IMR-90 (cell line): Measurements from ENCODE around the gene ASB11. TPM values are rescaled to one million over a fixed set of nuclear protein-coding genes. Genes with fewer than 3 reads are reported as not detected.

Source experiments
- ATAC-seq: fragments of 200-7000 bp; cut with Tn5 transposase; 2 replicates; pipeline ENCODE4 v1.9.1; 2020; ENCODE audit warnings: low read depth, mild to moderate bottlenecking, moderate library complexity
- BruUV-seq: library from RNA; stranded (reverse); fragments of 400-500 nt; replicated peaks from 2 replicates; lab custom pipeline; 2021; lab: Mats Ljungman, UMichigan
- CTCF ChIA-PET: fragments of 300-600 bp; formaldehyde crosslinking; extraction: SDS; loops from one replicate; lab custom pipeline; 2021; ENCODE audit warnings: antibody characterized with exemption; lab: Yijun Ruan, JAX
- POLR2A ChIA-PET: fragments of 300-600 bp; sonication (Branson Sonifier 250); formaldehyde crosslinking; loops from one replicate; lab custom pipeline; 2022; ENCODE audit warnings: antibody characterized with exemption; ENCODE audit not compliant: unreplicated experiment; lab: Charles Lee
- DNase-seq: peaks from one replicate; pipeline ENCODE4 v3.0.0; 2013
- H2AFZ ChIP-seq: replicated peaks from 2 replicates; pipeline ENCODE3; 2013; ENCODE audit warnings: low read length, mild to moderate bottlenecking; ENCODE audit not compliant: poor library complexity
- H2AK5ac ChIP-seq: 2 replicates; pipeline ENCODE4 v1.6.1; 2013; ENCODE audit warnings: low read depth, low read length, inconsistent platforms
- H2AK9ac ChIP-seq: replicated peaks from 2 replicates; pipeline ENCODE3; 2013; ENCODE audit warnings: mild to moderate bottlenecking, low read depth, low read length, moderate library complexity; ENCODE audit not compliant: poor library complexity
- H2BK120ac ChIP-seq: 2 replicates; pipeline ENCODE4 v1.6.1; 2013; ENCODE audit warnings: low read depth, low read length, inconsistent platforms
- H2BK15ac ChIP-seq: 3 replicates; pipeline ENCODE4 v1.6.1; 2013; ENCODE audit warnings: low read depth, low read length, inconsistent platforms
- H2BK20ac ChIP-seq: 2 replicates; pipeline ENCODE4 v1.6.1; 2013; ENCODE audit warnings: low read depth, mild to moderate bottlenecking, inconsistent platforms, low read length, moderate library complexity
- H2BK5ac ChIP-seq: 2 replicates; pipeline ENCODE4 v1.6.1; 2013; ENCODE audit warnings: mild to moderate bottlenecking, low read depth, low read length, inconsistent platforms; ENCODE audit not compliant: poor library complexity, severe bottlenecking
- H3K14ac ChIP-seq: replicated peaks from 2 replicates; pipeline ENCODE4 v1.6.1; 2013; ENCODE audit warnings: low read depth, low read length, inconsistent platforms
- H3K18ac ChIP-seq: 2 replicates; pipeline ENCODE4 v1.6.1; 2013; ENCODE audit warnings: low read depth, low read length, control low read depth
- H3K23ac ChIP-seq: 2 replicates; pipeline ENCODE4 v1.6.1; 2013; ENCODE audit warnings: low read depth, low read length, inconsistent platforms
- H3K27ac ChIP-seq: 2 replicates; pipeline ENCODE4 v1.5.1; 2013; ENCODE audit warnings: mild to moderate bottlenecking, control low read depth, low read length; ENCODE audit not compliant: insufficient read depth
- H3K27me3 ChIP-seq: 2 replicates; pipeline ENCODE4 v1.6.1; 2013; ENCODE audit warnings: low read length; ENCODE audit not compliant: control insufficient read depth, insufficient read depth
- H3K36me3 ChIP-seq: 2 replicates; pipeline ENCODE4 v1.6.1; 2013; ENCODE audit warnings: low read length, mixed read lengths; ENCODE audit not compliant: control insufficient read depth, insufficient read depth
- H3K4ac ChIP-seq: 2 replicates; pipeline ENCODE4 v1.6.1; 2013; ENCODE audit warnings: low read depth, low read length, inconsistent platforms
- H3K4me1 ChIP-seq: 2 replicates; pipeline ENCODE4 v1.6.1; 2013; ENCODE audit warnings: low read length, mixed read lengths; ENCODE audit not compliant: control insufficient read depth, insufficient read depth
- H3K4me2 ChIP-seq: 2 replicates; pipeline ENCODE4 v1.6.1; 2013; ENCODE audit warnings: low read depth, mild to moderate bottlenecking, control low read depth, low read length, moderate library complexity
- H3K4me3 ChIP-seq: 2 replicates; pipeline ENCODE4 v1.5.1; 2013; ENCODE audit warnings: low read depth, mild to moderate bottlenecking, control low read depth, low read length, moderate library complexity; ENCODE audit not compliant: insufficient read depth
- H3K56ac ChIP-seq: 2 replicates; pipeline ENCODE4 v1.6.1; 2013; ENCODE audit warnings: low read length, inconsistent platforms; ENCODE audit not compliant: insufficient read depth; ENCODE audit errors: extremely low read depth
- H3K79me1 ChIP-seq, 2 experiments: 2 replicates each; pipeline ENCODE4 v1.6.1; 2013; ENCODE audit warnings: low read length in 2 of 2, inconsistent platforms in 1 of 2, low read depth in 1 of 2
- H3K9ac ChIP-seq: 2 replicates; pipeline ENCODE4 v1.6.1; 2013; ENCODE audit warnings: low read depth, low read length, control low read depth
- H3K9me1 ChIP-seq: 2 replicates; pipeline ENCODE4 v1.6.1; 2013; ENCODE audit warnings: low read length, inconsistent platforms; ENCODE audit not compliant: insufficient read depth
- H3K9me3 ChIP-seq: 2 replicates; pipeline ENCODE4 v1.6.1; 2013; ENCODE audit warnings: low read length; ENCODE audit not compliant: control insufficient read depth, insufficient read depth
- H4K20me1 ChIP-seq: 2 replicates; pipeline ENCODE4 v1.6.1; 2013; ENCODE audit warnings: low read length, inconsistent platforms; ENCODE audit not compliant: insufficient read depth
- H4K5ac ChIP-seq: 2 replicates; pipeline ENCODE4 v1.6.1; 2013; ENCODE audit warnings: mild to moderate bottlenecking, low read depth, low read length, control low read depth
- H4K8ac ChIP-seq, 2 experiments: 2 replicates each; pipeline ENCODE4 v1.6.1; 2013; ENCODE audit warnings: low read depth in 2 of 2, low read length in 2 of 2, control low read depth in 1 of 2, inconsistent platforms in 1 of 2
- H4K91ac ChIP-seq: 2 replicates; pipeline ENCODE4 v1.6.1; 2013; ENCODE audit warnings: low read depth, low read length, inconsistent platforms; ENCODE audit not compliant: insufficient read depth
- BHLHE40 ChIP-seq: fragments of 150-350 bp; IDR thresholded peaks from 2 replicates; pipeline ENCODE4 v1.6.1; 2016; ENCODE audit warnings: mild to moderate bottlenecking, low read depth, low read length
- CEBPB ChIP-seq: IDR thresholded peaks from 2 replicates; pipeline ENCODE4 v1.6.1; 2012; ENCODE audit warnings: low read depth, low read length, improper control_type of control experiment
- CHD1 ChIP-seq: IDR thresholded peaks from 2 replicates; pipeline ENCODE4 v1.6.1; 2012; ENCODE audit warnings: low read depth, low read length, improper control_type of control experiment
- CTCF ChIP-seq: conservative IDR thresholded peaks from 2 replicates; pipeline ENCODE4 v1.5.1; 2012; ENCODE audit warnings: mild to moderate bottlenecking, low read depth, low read length, improper control_type of control experiment
- MAFK ChIP-seq: IDR thresholded peaks from 2 replicates; pipeline ENCODE4 v1.6.1; 2012; ENCODE audit warnings: low read depth, low read length, improper control_type of control experiment
- POLR2A ChIP-seq: IDR thresholded peaks from 2 replicates; pipeline ENCODE4 v1.6.1; 2012; ENCODE audit warnings: mild to moderate bottlenecking, low read depth, low read length
- SMC3 ChIP-seq: fragments of 150-350 bp; IDR thresholded peaks from 2 replicates; pipeline ENCODE4 v1.6.1; 2016; ENCODE audit warnings: low read depth, mild to moderate bottlenecking, antibody characterized with exemption, low read length, moderate library complexity
- USF2 ChIP-seq: fragments of 150-350 bp; IDR thresholded peaks from 2 replicates; pipeline ENCODE4 v1.6.1; 2017; ENCODE audit warnings: mild to moderate bottlenecking, antibody characterized with exemption, low read length, low read depth
- WGBS, 2 experiments: methylation state at CpG; one replicate each; pipeline versions ENCODE4 v1.1.5 to v1.1.7; 2013; ENCODE audit warnings: missing lambda C conversion rate in 2 of 2; ENCODE audit not compliant: insufficient read length in 1 of 2; ENCODE audit errors: extremely low coverage in 2 of 2; 5-methylcytosine and 5-hydroxymethylcytosine counted together
- dilution Hi-C: fragments of 300-500 bp; cut with HindIII; formaldehyde crosslinking; loops from one replicate; pipeline ENCODE4 v1.14.3; 2018; ENCODE audit warnings: low sequenced_read_pairs; ENCODE audit not compliant: unreplicated experiment
- in situ Hi-C: fragments of 300-500 bp; cut with MboI; formaldehyde crosslinking; loops from 3 replicates; pipeline ENCODE4 v1.14.3; 2019; ENCODE audit warnings: low sequenced_read_pairs, inconsistent platforms, mixed read lengths
- intact Hi-C: fragments of 100-400 bp; cut with micrococcal nuclease; formaldehyde crosslinking; loops from 2 replicates; pipeline ENCODE4 v1.10.0; 2022
- polyA plus RNA-seq, 3 experiments: library from polyadenylated mRNA; depleted of rRNA; stranded (reverse); fragments of >200 nt; gene quantifications; 2 replicates each; pipeline ENCODE4 v1.2.3, GENCODE V29; 2012; ENCODE audit warnings: low replicate concordance in 1 of 3
- total RNA-seq: library from RNA; depleted of rRNA; stranded (reverse); fragments of >200 nt; gene quantifications from 2 replicates; pipeline ENCODE4 v1.2.3, GENCODE V29; 2012

Gene ASB11
- total and polyA plus RNA-seq, 2 of the 4 experiments (the other 2 are of a cell fraction) = not detected

GRCh38 chrX:15235001-15235400 lies 80.4 kb downstream of the ASB11 start:
- Histone ChIP-seq H2BK20ac (no peak overlapping the region), H4K20me1 (no peaks in the 10 kb centered on the region), H3K27ac (no peak overlapping the region), H3K4me2 (no peak overlapping the region), H3K36me3 (no peaks in the 10 kb centered on the region), H2AK5ac (no peak overlapping the region), H3K18ac (no peak overlapping the region), H2AFZ (no peak overlapping the region), H2AK9ac (no peak overlapping the region), H4K5ac (no peak overlapping the region), H3K79me1 (no peaks in the 10 kb centered on the region), H2BK5ac (no peak overlapping the region), H3K27me3 (no peaks in the 10 kb centered on the region; the same call in 1 of the 2 replicates), H4K91ac (no peak overlapping the region), H3K4me1 (no peaks in the 10 kb centered on the region), H3K56ac (no peak overlapping the region), H4K8ac (no peak overlapping the region), H3K14ac (no peak overlapping the region), H3K9me1 (no peaks in the 10 kb centered on the region), H3K9ac (no peak overlapping the region), H3K4me3 (no peak overlapping the region), H3K9me3 (no peaks in the 10 kb centered on the region), H2BK120ac (no peak overlapping the region), H3K4ac (no peak overlapping the region), H2BK15ac (no peak overlapping the region), H3K23ac (no peak overlapping the region)
- no TSS peak for BruUV-seq
- TF ChIP-seq USF2 = no peak
- TF ChIP-seq CEBPB = no peak
- no peak for TF ChIP-seq POLR2A
- no peak for TF ChIP-seq SMC3
- no peak for TF ChIP-seq MAFK
- no peak for TF ChIP-seq BHLHE40
- TF ChIP-seq CHD1 = no peak
- no peak for TF ChIP-seq CTCF
- in situ Hi-C loops (no loop called here), dilution Hi-C loops (no loop called here), intact Hi-C loops (no loop called here)
- DNase-seq (no peak), ATAC-seq (no peak)
- CTCF ChIA-PET = no interaction called here
- 0% methylated on average over 1 of the region's 1 CpG; no CpG with 5 or more reads in 1 of the 2 experiments for WGBS, 2 experiments
- POLR2A ChIA-PET = no interaction called here
